ENCODE measurements around the gene PTX4.

DNA sequence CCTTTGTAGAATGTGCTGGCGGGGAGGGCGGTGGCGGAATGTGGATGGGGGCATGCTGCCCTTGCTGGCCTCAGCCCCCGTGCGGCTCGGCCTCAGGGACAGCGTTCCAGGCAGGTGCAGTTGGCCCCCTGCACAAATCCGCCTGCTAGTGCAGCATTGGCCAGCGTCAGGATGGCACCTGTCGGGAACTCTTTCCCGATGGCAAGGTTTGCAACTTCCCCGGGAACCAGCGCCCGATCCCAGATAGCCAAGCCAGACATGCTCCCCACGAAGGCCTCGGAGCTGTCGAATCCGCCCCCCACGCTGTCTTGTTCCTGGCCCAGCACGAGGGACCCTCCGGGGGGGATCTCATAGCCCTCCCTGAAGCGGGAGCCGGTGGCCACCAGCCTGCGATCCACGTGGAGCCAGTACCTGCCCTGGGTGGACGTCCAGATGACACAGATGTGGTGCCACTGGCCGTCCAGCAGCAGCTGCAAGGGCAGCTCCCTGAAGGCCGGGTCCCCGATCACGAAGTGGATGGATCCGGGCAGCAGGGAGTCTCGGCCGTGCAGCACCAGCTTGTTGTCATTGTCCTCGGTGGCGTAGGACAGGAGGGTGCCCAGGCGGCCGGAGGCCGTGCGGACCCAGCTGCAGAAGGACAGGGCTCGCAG lies 2.8 kb downstream of the PTX4 start:
- no peak for TF ChIP-seq GATA2 (CRISPR knock-in tag; IDR thresholded peaks at IDR 0.05)
- TF ChIP-seq, protein P1, sequence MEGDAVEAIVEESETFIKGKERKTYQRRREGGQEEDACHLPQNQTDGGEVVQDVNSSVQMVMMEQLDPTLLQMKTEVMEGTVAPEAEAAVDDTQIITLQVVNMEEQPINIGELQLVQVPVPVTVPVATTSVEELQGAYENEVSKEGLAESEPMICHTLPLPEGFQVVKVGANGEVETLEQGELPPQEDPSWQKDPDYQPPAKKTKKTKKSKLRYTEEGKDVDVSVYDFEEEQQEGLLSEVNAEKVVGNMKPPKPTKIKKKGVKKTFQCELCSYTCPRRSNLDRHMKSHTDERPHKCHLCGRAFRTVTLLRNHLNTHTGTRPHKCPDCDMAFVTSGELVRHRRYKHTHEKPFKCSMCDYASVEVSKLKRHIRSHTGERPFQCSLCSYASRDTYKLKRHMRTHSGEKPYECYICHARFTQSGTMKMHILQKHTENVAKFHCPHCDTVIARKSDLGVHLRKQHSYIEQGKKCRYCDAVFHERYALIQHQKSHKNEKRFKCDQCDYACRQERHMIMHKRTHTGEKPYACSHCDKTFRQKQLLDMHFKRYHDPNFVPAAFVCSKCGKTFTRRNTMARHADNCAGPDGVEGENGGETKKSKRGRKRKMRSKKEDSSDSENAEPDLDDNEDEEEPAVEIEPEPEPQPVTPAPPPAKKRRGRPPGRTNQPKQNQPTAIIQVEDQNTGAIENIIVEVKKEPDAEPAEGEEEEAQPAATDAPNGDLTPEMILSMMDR (IDR thresholded peaks at IDR 0.05), result no peak
- no peak for TF ChIP-seq RFX5 (IDR thresholded peaks at IDR 0.05; ENCODE audit: low read length)
- TF ChIP-seq, protein P2, sequence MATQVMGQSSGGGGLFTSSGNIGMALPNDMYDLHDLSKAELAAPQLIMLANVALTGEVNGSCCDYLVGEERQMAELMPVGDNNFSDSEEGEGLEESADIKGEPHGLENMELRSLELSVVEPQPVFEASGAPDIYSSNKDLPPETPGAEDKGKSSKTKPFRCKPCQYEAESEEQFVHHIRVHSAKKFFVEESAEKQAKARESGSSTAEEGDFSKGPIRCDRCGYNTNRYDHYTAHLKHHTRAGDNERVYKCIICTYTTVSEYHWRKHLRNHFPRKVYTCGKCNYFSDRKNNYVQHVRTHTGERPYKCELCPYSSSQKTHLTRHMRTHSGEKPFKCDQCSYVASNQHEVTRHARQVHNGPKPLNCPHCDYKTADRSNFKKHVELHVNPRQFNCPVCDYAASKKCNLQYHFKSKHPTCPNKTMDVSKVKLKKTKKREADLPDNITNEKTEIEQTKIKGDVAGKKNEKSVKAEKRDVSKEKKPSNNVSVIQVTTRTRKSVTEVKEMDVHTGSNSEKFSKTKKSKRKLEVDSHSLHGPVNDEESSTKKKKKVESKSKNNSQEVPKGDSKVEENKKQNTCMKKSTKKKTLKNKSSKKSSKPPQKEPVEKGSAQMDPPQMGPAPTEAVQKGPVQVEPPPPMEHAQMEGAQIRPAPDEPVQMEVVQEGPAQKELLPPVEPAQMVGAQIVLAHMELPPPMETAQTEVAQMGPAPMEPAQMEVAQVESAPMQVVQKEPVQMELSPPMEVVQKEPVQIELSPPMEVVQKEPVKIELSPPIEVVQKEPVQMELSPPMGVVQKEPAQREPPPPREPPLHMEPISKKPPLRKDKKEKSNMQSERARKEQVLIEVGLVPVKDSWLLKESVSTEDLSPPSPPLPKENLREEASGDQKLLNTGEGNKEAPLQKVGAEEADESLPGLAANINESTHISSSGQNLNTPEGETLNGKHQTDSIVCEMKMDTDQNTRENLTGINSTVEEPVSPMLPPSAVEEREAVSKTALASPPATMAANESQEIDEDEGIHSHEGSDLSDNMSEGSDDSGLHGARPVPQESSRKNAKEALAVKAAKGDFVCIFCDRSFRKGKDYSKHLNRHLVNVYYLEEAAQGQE (IDR thresholded peaks at IDR 0.05; ENCODE audit: low read depth, low read length), result no peak
- TF ChIP-seq EP300 (IDR thresholded peaks at IDR 0.05; ENCODE audit: borderline replicate concordance in 1 of 2, low read depth in 1 of 2, low read length in 1 of 2), result no peak
- TF ChIP-seq, protein P3, sequence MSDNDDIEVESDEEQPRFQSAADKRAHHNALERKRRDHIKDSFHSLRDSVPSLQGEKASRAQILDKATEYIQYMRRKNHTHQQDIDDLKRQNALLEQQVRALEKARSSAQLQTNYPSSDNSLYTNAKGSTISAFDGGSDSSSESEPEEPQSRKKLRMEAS (IDR thresholded peaks at IDR 0.05; ENCODE audit: low read depth), result no peak
